Skeletal muscle cell (primary cell): ENCODE measurements around the gene LCOR.
"Not testable (repeated sequence)": the region's sequence is repeated elsewhere in the genome, so short reads cannot be mapped to it uniquely, and the experiment has no call there.

Source experiments
- DNase-seq: peaks from one replicate; pipeline ENCODE4 v3.0.0-alpha.2; 2010; ENCODE audit warnings: low read depth
- H3K4me3 ChIP-seq: 2 replicates; pipeline ENCODE4 v1.5.1; 2011; ENCODE audit warnings: low read depth, mild to moderate bottlenecking, control low read depth, low read length, moderate library complexity

LCOR gene

DNA sequence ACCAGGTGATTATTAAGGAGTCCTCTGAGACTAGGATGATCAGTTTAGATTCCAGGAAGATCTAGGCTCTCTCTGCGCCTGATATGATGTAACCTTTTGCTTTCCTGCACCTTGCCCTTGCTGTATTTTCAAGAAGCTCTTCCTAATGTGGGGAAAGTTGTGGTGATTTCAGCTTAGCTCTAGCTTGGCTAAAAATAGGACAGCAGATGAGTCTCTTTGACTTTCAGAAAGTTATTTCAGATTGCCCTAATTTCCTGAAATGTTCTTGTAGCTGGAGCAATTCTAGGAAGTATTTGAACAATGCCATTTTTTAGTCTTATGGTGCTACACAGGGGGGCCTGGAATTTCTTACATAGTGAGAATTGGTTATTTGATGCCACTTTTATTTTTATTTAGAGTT, 3.8 kb downstream of the LCOR start:
- H3K4me3 ChIP-seq: no peak overlapping the region
- no peak for DNase-seq

GRCh38 chr10:96838529-96838928, 6.4 kb downstream of the LCOR start:
- no peak overlapping the region for H3K4me3 ChIP-seq
- DNase-seq: no peak

GRCh38 chr10:96840841-96841518, 8.9 kb downstream of the LCOR start:
- H3K4me3 ChIP-seq: no peak overlapping the region
- no peak for DNase-seq

- no peak for DNase-seq
- H3K4me3 ChIP-seq: no peak overlapping the region
Measured at GRCh38 chr10:96842896-96843723, 11.0 kb downstream of the LCOR start.

GRCh38 chr10:96843823-96844222, 11.7 kb downstream of the LCOR start:
- no peak for DNase-seq
- no peak overlapping the region for H3K4me3 ChIP-seq

- DNase-seq: no peak
Measured at GRCh38 chr10:96846395-96846794, 14.3 kb downstream of the LCOR start.

GRCh38 chr10:96846926-96847325, 14.8 kb downstream of the LCOR start:
- H3K4me3 ChIP-seq: no peak overlapping the region
- DNase-seq: no peak

More at GRCh38 chr10:96846395-96846794, 14.3 kb downstream of the LCOR start:
- H3K4me3 ChIP-seq: no peak overlapping the region

- not testable (repeated sequence) for H3K4me3 ChIP-seq, DNase-seq
Measured at GRCh38 chr10:96847356-96847755, 15.3 kb downstream of the LCOR start.

GRCh38 chr10:96850113-96850512, 18.0 kb downstream of the LCOR start:
- no peak overlapping the region for H3K4me3 ChIP-seq
- no peak for DNase-seq

- DNase-seq: peak; percentile 91
- no peak overlapping the region for H3K4me3 ChIP-seq
Measured at GRCh38 chr10:96850825-96851224, 18.7 kb downstream of the LCOR start.

GRCh38 chr10:96851281-96851680, 19.2 kb downstream of the LCOR start:
- no peak overlapping the region for H3K4me3 ChIP-seq

GRCh38 chr10:96856317-96856716, 24.2 kb downstream of the LCOR start:
- no peak overlapping the region for H3K4me3 ChIP-seq
- DNase-seq: no peak

More at GRCh38 chr10:96851281-96851680, 19.2 kb downstream of the LCOR start:
- DNase-seq: no peak

DNA sequence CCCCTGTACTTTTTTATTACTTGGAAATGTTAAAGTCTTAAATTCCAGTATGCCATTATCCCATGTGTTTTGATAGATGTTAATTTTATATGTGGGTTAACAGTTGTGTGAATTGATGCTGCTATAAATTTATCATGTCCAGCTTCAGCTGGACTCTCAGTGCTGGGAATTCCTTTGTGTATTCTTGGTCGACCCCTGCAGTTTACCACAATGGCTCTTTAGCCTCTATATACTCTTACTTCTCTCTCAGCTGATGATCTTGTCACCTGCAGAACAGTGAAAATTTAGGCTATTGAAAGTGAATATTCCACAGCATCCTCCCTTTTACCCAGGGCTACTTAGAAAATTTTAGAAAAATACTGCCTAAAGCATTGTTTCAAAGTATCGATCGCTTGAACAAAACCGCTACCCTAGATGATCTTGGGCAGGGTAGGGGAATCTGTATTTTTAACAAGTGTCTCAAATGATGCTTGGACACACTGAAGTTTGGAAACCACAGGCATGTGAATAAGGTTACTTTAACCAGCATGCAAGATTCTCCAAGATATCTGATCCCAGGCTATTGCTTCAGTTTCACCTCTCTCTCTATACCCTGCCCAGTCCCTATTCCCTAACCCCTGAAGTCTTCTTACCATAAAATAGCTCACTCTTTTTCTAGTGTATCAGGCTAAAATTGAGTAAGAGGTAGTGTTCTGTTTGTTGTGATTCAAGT, 25.4 kb downstream of the LCOR start:
- H3K4me3 ChIP-seq: no peak overlapping the region
- DNase-seq: no peak

GRCh38 chr10:96858038-96858705, 26.1 kb downstream of the LCOR start:
- no peak for DNase-seq
- H3K4me3 ChIP-seq: no peak overlapping the region

GRCh38 chr10:96858706-96859050, 26.6 kb downstream of the LCOR start:
- DNase-seq: no peak
- H3K4me3 ChIP-seq: no peak overlapping the region

DNA sequence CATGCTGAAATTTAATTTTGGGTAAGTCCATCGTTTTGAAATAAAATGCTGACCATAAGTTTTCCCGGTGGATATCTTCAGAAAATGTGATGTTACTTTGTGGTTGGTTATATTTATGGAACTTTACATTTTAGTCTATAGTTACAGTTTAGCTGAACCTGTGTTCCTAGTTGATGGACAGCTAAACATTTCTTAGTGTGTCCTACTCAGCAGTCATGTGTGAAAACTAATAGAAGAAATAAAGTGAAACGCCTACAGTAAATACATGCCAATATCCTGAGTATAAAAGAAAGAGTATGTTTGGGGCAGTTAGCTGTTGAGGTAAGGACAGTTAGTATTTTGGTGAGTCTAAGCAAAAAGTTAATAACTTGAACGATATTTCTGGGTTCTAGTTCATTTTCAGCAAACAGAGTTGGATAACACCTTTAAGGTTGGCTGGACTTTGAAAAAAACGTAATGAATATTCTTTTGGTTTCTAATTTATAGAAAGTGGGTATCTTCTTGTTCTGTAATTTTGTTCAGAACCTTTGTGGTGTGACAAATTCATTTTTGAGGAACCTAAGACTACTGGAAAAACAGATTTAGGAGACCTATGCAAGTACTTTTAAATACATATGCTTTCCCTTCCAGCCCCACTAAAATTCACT, 28.7 kb downstream of the LCOR start:
- H3K4me3 ChIP-seq: no peak overlapping the region
- DNase-seq: no peak

- DNase-seq: no peak
- H3K4me3 ChIP-seq: no peak overlapping the region
Measured at GRCh38 chr10:96863922-96864543, 31.9 kb downstream of the LCOR start.

GRCh38 chr10:96873086-96873485, 41.0 kb downstream of the LCOR start:
- no peak overlapping the region for H3K4me3 ChIP-seq
- no peak for DNase-seq
